ENCODE results near the gene CEP57L1. TPM values are rescaled to one million over a fixed set of nuclear protein-coding genes. Genes with fewer than 3 reads are reported as not detected.

The CEP57L1 gene
- total and polyA plus RNA-seq, 2 donors (not counting 1 experiment from before 2014, with no cell fraction given) = 3.1 to 8.8 TPM

DNA sequence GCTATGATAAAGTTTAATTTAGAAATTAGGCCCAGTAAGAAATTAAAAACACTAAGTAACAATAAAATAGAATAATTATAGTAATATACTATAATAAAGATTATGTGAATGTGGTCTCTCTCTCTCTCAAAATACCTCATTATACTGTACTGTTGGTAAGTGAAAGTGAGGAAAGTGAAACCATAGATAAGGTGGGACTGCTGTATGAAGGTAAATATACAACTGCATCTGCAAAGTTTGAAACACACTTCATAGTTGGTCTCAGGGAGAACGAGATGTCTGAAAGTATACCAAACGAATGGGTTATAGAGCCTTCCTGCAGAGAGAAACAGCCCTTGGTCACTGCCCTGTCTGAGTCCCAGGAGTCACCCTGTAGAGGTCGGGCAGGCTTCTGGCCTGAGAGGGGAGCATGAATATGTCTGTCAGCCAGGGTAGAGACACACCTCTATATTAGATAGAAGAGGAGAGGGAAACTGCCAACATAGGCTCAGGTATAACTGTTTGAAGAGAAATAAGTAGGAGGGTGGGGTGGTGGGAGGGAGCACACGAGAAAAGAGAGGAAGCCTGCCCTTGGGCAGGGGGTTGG, 32.4 kb upstream of the CEP57L1 start:
- no peak overlapping the region for H2AFZ ChIP-seq (ENCODE audit: insufficient read depth, low read depth, low read length, poor library complexity, severe bottlenecking)
- Mint-ChIP-seq H3K27ac (no peak overlapping the region), H3K27me3 (no peaks in the 10 kb centered on the region), H3K9me3 (ENCODE audit: insufficient read depth) (no peaks in the 10 kb centered on the region), H3K4me1 (peaks cover 19% of the 10 kb centered on the region), H3K4me3 (no peak overlapping the region)
- peaks cover 7 to 8% of the 10 kb centered on the region in 2 donors for H3K4me1 ChIP-seq (ENCODE audit: control insufficient read depth in 2 of 2, insufficient read depth in 2 of 2, low read length in 2 of 2)
- no peaks in the 10 kb centered on the region for H3K27me3 ChIP-seq (replicated peaks in 1 of 4; ENCODE audit: control extremely low read depth in 1 of 4, control insufficient read depth in 3 of 4, insufficient read depth in 4 of 4, low read length in 3 of 4)
- no peaks in the 10 kb centered on the region for H4K20me1 ChIP-seq (ENCODE audit: control insufficient read depth, insufficient read depth, low read length, poor library complexity, severe bottlenecking)
- CTCF ChIA-PET = interaction anchor here (2.0 kb wide), 1 partner anchor 10 kb away, joined by 6 read pairs; no protein-coding TSS in a partner anchor
- 100% methylated on average over 4 of the region's 4 CpGs for WGBS (ENCODE audit: insufficient coverage)
- DNase-seq = no peak
- no peak overlapping the region for H3K4me2 ChIP-seq (replicated peaks; ENCODE audit: low read depth, low read length, poor library complexity, severe bottlenecking)
- no peaks in the 10 kb centered on the region for H3K36me3 ChIP-seq (replicated peaks in 1 of 2; ENCODE audit: control extremely low read depth in 1 of 2, control insufficient read depth in 1 of 2, extremely low read depth in 1 of 2, insufficient read depth in 2 of 2, low read length in 1 of 2)
- ATAC-seq (ENCODE audit: low read depth) = no peak
- H3K9me3 ChIP-seq (ENCODE audit: control extremely low read depth in 1 of 3, control insufficient read depth in 2 of 3, insufficient read depth in 1 of 3, low read length in 2 of 3) = no peaks in the 10 kb centered on the region
- TF ChIP-seq, protein P1, sequence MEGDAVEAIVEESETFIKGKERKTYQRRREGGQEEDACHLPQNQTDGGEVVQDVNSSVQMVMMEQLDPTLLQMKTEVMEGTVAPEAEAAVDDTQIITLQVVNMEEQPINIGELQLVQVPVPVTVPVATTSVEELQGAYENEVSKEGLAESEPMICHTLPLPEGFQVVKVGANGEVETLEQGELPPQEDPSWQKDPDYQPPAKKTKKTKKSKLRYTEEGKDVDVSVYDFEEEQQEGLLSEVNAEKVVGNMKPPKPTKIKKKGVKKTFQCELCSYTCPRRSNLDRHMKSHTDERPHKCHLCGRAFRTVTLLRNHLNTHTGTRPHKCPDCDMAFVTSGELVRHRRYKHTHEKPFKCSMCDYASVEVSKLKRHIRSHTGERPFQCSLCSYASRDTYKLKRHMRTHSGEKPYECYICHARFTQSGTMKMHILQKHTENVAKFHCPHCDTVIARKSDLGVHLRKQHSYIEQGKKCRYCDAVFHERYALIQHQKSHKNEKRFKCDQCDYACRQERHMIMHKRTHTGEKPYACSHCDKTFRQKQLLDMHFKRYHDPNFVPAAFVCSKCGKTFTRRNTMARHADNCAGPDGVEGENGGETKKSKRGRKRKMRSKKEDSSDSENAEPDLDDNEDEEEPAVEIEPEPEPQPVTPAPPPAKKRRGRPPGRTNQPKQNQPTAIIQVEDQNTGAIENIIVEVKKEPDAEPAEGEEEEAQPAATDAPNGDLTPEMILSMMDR (IDR thresholded peaks at IDR 0.05) = no peak
- no peak for TF ChIP-seq EZH2 (IDR thresholded peaks at IDR 0.05; ENCODE audit: borderline replicate concordance, insufficient read depth, low read depth, low read length, poor library complexity, severe bottlenecking)
- H3K27ac ChIP-seq (ENCODE audit: low read length in 2 of 2) = no peak overlapping the region
- H3K9ac ChIP-seq (ENCODE audit: low read length) = no peak overlapping the region
- no peak overlapping the region for H3K4me3 ChIP-seq (ENCODE audit: control extremely low read depth in 1 of 5, extremely low read depth in 1 of 5, insufficient read depth in 1 of 5, low read depth in 2 of 5, low read length in 4 of 5)
- H3K79me2 ChIP-seq (ENCODE audit: control insufficient read depth, insufficient read depth, low read length) = peaks cover 14% of the 10 kb centered on the region
- POLR2A ChIA-PET = no interaction called here
- intact Hi-C loops (cut with micrococcal nuclease) = no loop called here

DNA sequence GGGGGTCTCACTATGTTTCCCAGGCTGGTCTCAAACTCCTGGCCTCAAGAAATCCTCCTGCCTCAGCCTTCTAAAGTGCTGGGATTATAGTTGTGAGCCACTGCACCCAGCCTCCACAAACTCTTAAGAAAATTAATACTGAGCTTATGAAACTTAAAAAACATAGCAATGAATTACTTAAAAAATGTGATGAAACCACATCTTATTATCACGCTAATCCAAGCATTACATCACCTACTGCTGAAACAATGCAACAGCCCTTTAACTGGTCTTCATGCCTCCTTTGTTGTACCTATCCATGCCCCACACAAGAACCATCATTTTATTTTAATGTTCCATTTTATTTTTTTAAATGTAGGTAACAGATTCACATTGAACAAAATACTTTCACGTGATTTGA, 25.6 kb upstream of the CEP57L1 start:
- Histone ChIP-seq H3K79me2 (ENCODE audit: control insufficient read depth, insufficient read depth, low read length) (no peaks in the 10 kb centered on the region), H2AFZ (ENCODE audit: insufficient read depth, low read depth, low read length, poor library complexity, severe bottlenecking) (no peak overlapping the region), H3K9ac (ENCODE audit: low read length) (no peak overlapping the region), H3K27ac (ENCODE audit: low read length in 2 of 2) (no peak overlapping the region), H3K4me1 (ENCODE audit: control insufficient read depth in 2 of 2, insufficient read depth in 2 of 2, low read length in 2 of 2) (peaks cover 0 to 8% of the 10 kb centered on the region in 2 donors), H3K4me2 (replicated peaks; ENCODE audit: low read depth, low read length, poor library complexity, severe bottlenecking) (no peak overlapping the region), H3K27me3 (replicated peaks in 1 of 4; ENCODE audit: control extremely low read depth in 1 of 4, control insufficient read depth in 3 of 4, insufficient read depth in 4 of 4, low read length in 3 of 4) (no peaks in the 10 kb centered on the region), H3K4me3 (ENCODE audit: control extremely low read depth in 1 of 5, extremely low read depth in 1 of 5, insufficient read depth in 1 of 5, low read depth in 2 of 5, low read length in 4 of 5) (no peak overlapping the region), H3K36me3 (replicated peaks in 1 of 2; ENCODE audit: control extremely low read depth in 1 of 2, control insufficient read depth in 1 of 2, extremely low read depth in 1 of 2, insufficient read depth in 2 of 2, low read length in 1 of 2) (no peaks in the 10 kb centered on the region), H4K20me1 (ENCODE audit: control insufficient read depth, insufficient read depth, low read length, poor library complexity, severe bottlenecking) (no peaks in the 10 kb centered on the region), H3K9me3 (ENCODE audit: control extremely low read depth in 1 of 3, control insufficient read depth in 2 of 3, insufficient read depth in 1 of 3, low read length in 2 of 3) (no peaks in the 10 kb centered on the region)
- intact Hi-C loops (cut with micrococcal nuclease) = loop anchor here (5.0 kb wide), 1 partner anchor 62 kb away; no protein-coding TSS in a partner anchor
- no CpG with 5 or more reads among the region's 2 CpGs for WGBS (ENCODE audit: insufficient coverage)
- H3K4me3 Mint-ChIP-seq = no peak overlapping the region
- ChIA-PET CTCF (interaction anchor here (1.6 to 8.5 kb wide), 2 partner anchors 9 to 527 kb away, joined by 3 to 247 read pairs; no protein-coding TSS in a partner anchor), POLR2A (no interaction called here)
- no peak overlapping the region for H3K27ac Mint-ChIP-seq
- peaks cover 5% of the 10 kb centered on the region for H3K4me1 Mint-ChIP-seq
- H3K9me3 Mint-ChIP-seq (ENCODE audit: insufficient read depth) = no peaks in the 10 kb centered on the region
- TF ChIP-seq, protein P1 (IDR thresholded peaks at IDR 0.05) = no peak
- TF ChIP-seq EZH2 (IDR thresholded peaks at IDR 0.05; ENCODE audit: borderline replicate concordance, insufficient read depth, low read depth, low read length, poor library complexity, severe bottlenecking) = no peak
- no peak for ATAC-seq (ENCODE audit: low read depth)
- no peak for DNase-seq
- H3K27me3 Mint-ChIP-seq = no peaks in the 10 kb centered on the region

All from B cell (primary cell).